Smooth muscle cell (in vitro differentiated cells): ENCODE measurements around the gene SNX30. TPM values are rescaled to one million over a fixed set of nuclear protein-coding genes. Genes with fewer than 3 reads are reported as not detected.

Source experiments
- DNase-seq: peaks from one replicate; lab custom pipeline; 2025; ENCODE audit not compliant: unreplicated experiment; lab: John Stamatoyannopoulos, UW
- H2AFZ ChIP-seq: fragments of 200-600 bp; sonication (generic); 2 replicates; pipeline ENCODE4 v1.6.0; 2016; ENCODE audit warnings: antibody characterized with exemption, low read depth, mild to moderate bottlenecking
- H3F3A ChIP-seq: fragments of 200-600 bp; sonication (generic); 2 replicates; pipeline ENCODE4 v1.6.0; 2017; ENCODE audit warnings: antibody characterized with exemption, low read depth
- H3K27ac ChIP-seq: fragments of 200-600 bp; sonication (generic); 2 replicates; pipeline ENCODE4 v1.5.1; 2016; ENCODE audit warnings: low read depth, mild to moderate bottlenecking
- H3K27me3 ChIP-seq: fragments of 200-600 bp; sonication (generic); 2 replicates; pipeline ENCODE4 v1.6.1; 2016; ENCODE audit warnings: low read depth, mild to moderate bottlenecking
- H3K36me3 ChIP-seq: fragments of 200-600 bp; sonication (generic); 2 replicates; pipeline ENCODE4 v1.5.1; 2016; ENCODE audit warnings: low read depth
- H3K4me1 ChIP-seq: fragments of 200-600 bp; sonication (generic); 2 replicates; pipeline ENCODE4 v1.5.1; 2016; ENCODE audit warnings: low read depth
- H3K4me2 ChIP-seq: fragments of 200-600 bp; sonication (generic); 2 replicates; pipeline ENCODE4 v1.6.0; 2016; ENCODE audit warnings: mild to moderate bottlenecking
- H3K4me3 ChIP-seq: fragments of 200-600 bp; sonication (generic); 2 replicates; pipeline ENCODE4 v1.5.1; 2016; ENCODE audit warnings: mild to moderate bottlenecking
- H3K79me2 ChIP-seq: fragments of 200-600 bp; sonication (generic); 2 replicates; pipeline ENCODE4 v1.6.0; 2016; ENCODE audit warnings: low read depth, mild to moderate bottlenecking
- H3K9ac ChIP-seq: fragments of 200-600 bp; sonication (generic); 2 replicates; pipeline ENCODE4 v1.6.0; 2016; ENCODE audit warnings: low read depth
- H3K9me3 ChIP-seq: fragments of 200-600 bp; sonication (generic); replicated peaks from 2 replicates; pipeline ENCODE4 v1.5.1; 2016; ENCODE audit warnings: low read depth
- H4K20me1 ChIP-seq: fragments of 200-600 bp; sonication (generic); 2 replicates; pipeline ENCODE4 v1.6.0; 2016; ENCODE audit warnings: low read depth
- WGBS: methylation state at CpG from one replicate; pipeline ENCODE4 v1.1.7; 2016; ENCODE audit warnings: low lambda C conversion rate; 5-methylcytosine and 5-hydroxymethylcytosine counted together
- polyA plus RNA-seq: library from polyadenylated mRNA; unstranded; fragments of >200 nt; fragmentation: Nextera tagmentation; extraction: Ambion mirVana; gene quantifications from 2 replicates; pipeline ENCODE4 v1.2.1, GENCODE V29; 2016
- total RNA-seq: library from RNA; depleted of rRNA; stranded (reverse); fragments of >200 nt; gene quantifications from 2 replicates; pipeline ENCODE4 v1.2.3, GENCODE V29; 2014
- TF ChIP-seq, protein P1 (sequence below): fragments of 200-600 bp; sonication (generic); IDR thresholded peaks from 2 replicates; pipeline ENCODE4 v1.5.1; 2017; ENCODE audit warnings: borderline replicate concordance, mild to moderate bottlenecking, antibody characterized with exemption; ENCODE audit not compliant: insufficient read depth, poor library complexity, severe bottlenecking

The SNX30 gene
- total and polyA plus RNA-seq, 2 experiments from 2014 or later = 3.6 to 10.7 TPM

GRCh38 chr9:112753725-112754124, 3.2 kb downstream of the SNX30 start:
- peak overlapping the region; percentile 90 for H3K27ac ChIP-seq
- H3K4me3 ChIP-seq = no peak overlapping the region
- no peak overlapping the region for H2AFZ ChIP-seq
- peak overlapping the region; percentile 96 for H3K4me2 ChIP-seq
- no peaks in the 10 kb centered on the region for H3K9me3 ChIP-seq
- H3K79me2 ChIP-seq = peaks cover 7% of the 10 kb centered on the region
- no peak for DNase-seq
- TF ChIP-seq, protein P1, sequence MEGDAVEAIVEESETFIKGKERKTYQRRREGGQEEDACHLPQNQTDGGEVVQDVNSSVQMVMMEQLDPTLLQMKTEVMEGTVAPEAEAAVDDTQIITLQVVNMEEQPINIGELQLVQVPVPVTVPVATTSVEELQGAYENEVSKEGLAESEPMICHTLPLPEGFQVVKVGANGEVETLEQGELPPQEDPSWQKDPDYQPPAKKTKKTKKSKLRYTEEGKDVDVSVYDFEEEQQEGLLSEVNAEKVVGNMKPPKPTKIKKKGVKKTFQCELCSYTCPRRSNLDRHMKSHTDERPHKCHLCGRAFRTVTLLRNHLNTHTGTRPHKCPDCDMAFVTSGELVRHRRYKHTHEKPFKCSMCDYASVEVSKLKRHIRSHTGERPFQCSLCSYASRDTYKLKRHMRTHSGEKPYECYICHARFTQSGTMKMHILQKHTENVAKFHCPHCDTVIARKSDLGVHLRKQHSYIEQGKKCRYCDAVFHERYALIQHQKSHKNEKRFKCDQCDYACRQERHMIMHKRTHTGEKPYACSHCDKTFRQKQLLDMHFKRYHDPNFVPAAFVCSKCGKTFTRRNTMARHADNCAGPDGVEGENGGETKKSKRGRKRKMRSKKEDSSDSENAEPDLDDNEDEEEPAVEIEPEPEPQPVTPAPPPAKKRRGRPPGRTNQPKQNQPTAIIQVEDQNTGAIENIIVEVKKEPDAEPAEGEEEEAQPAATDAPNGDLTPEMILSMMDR = no peak
- H3F3A ChIP-seq = peaks cover 16% of the 10 kb centered on the region
- WGBS = 44% methylated on average over 2 of the region's 2 CpGs
- peaks cover 26% of the 10 kb centered on the region for H3K4me1 ChIP-seq
- peak overlapping the region; percentile 69 for H3K9ac ChIP-seq
- H3K36me3 ChIP-seq = no peaks in the 10 kb centered on the region
- peaks cover 40% of the 10 kb centered on the region for H4K20me1 ChIP-seq
- H3K27me3 ChIP-seq = no peaks in the 10 kb centered on the region

DNA sequence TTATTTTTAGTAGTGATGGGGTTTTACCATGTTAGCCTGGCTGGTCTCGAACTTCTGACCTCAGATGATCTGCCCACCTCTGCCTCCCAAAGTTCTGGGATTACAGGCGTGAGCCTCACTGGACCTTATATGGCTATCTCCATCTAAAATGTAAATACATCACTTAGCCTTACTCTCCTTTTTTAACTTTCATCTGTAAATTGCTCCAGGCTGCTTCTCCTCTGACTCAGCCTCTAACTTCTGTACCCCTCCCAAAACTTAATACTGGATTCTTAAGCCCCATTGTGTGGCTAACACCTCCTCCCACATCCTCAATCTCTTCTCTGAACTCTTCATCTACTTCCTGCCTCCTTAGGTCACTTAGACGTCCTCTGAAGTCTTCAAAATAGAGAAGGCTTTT, 4.0 kb downstream of the SNX30 start:
- 25% methylated on average over 3 of the region's 3 CpGs for WGBS
- no peak overlapping the region for H3K4me3 ChIP-seq
- DNase-seq = no peak
- TF ChIP-seq, protein P1 = no peak
- H3K4me1 ChIP-seq = peaks cover 25% of the 10 kb centered on the region
- H3K36me3 ChIP-seq = no peaks in the 10 kb centered on the region
- H3F3A ChIP-seq = peaks cover 15% of the 10 kb centered on the region
- H3K27me3 ChIP-seq = no peaks in the 10 kb centered on the region
- no peak overlapping the region for H2AFZ ChIP-seq
- H3K79me2 ChIP-seq = peaks cover 13% of the 10 kb centered on the region
- no peak overlapping the region for H3K4me2 ChIP-seq
- H3K9ac ChIP-seq = no peak overlapping the region
- no peaks in the 10 kb centered on the region for H3K9me3 ChIP-seq
- peak overlapping the region; percentile 39 for H3K27ac ChIP-seq
- peaks cover 40% of the 10 kb centered on the region for H4K20me1 ChIP-seq

GRCh38 chr9:112755016-112755427, 4.5 kb downstream of the SNX30 start:
- H3K79me2 ChIP-seq = peaks cover 14% of the 10 kb centered on the region
- H3K4me1 ChIP-seq = peaks cover 21% of the 10 kb centered on the region
- no peak for DNase-seq
- no peaks in the 10 kb centered on the region for H3K27me3 ChIP-seq
- WGBS = 58% methylated on average over 5 of the region's 5 CpGs
- H2AFZ ChIP-seq = no peak overlapping the region
- H3K36me3 ChIP-seq = no peaks in the 10 kb centered on the region
- H3K4me2 ChIP-seq = no peak overlapping the region
- H3F3A ChIP-seq = peaks cover 13% of the 10 kb centered on the region
- H3K9ac ChIP-seq = no peak overlapping the region
- H3K27ac ChIP-seq = peak overlapping the region; percentile 39
- peaks cover 42% of the 10 kb centered on the region for H4K20me1 ChIP-seq
- TF ChIP-seq, protein P1 = no peak
- H3K9me3 ChIP-seq = no peaks in the 10 kb centered on the region
- no peak overlapping the region for H3K4me3 ChIP-seq

GRCh38 chr9:112755675-112756074, 5.1 kb downstream of the SNX30 start:
- H2AFZ ChIP-seq = no peak overlapping the region
- WGBS = 74% methylated on average over 4 of the region's 4 CpGs
- no peaks in the 10 kb centered on the region for H3K36me3 ChIP-seq
- TF ChIP-seq, protein P1 = no peak
- H3K27ac ChIP-seq = peak overlapping the region; percentile 7
- no peak overlapping the region for H3K9ac ChIP-seq
- H4K20me1 ChIP-seq = peaks cover 49% of the 10 kb centered on the region
- no peak for DNase-seq
- H3K4me1 ChIP-seq = peaks cover 18% of the 10 kb centered on the region
- H3K79me2 ChIP-seq = peaks cover 20% of the 10 kb centered on the region
- no peaks in the 10 kb centered on the region for H3K27me3 ChIP-seq
- no peak overlapping the region for H3K4me3 ChIP-seq
- H3F3A ChIP-seq = peaks cover 13% of the 10 kb centered on the region
- H3K9me3 ChIP-seq = no peaks in the 10 kb centered on the region
- peak overlapping the region; percentile 11 for H3K4me2 ChIP-seq
